Measurements from ENCODE around the gene NOC2L. TPM values are rescaled to one million over a fixed set of nuclear protein-coding genes. Genes with fewer than 3 reads are reported as not detected.
A peak's percentile ranks its signal among the peaks of the same experiment; 100 is the strongest.

The NOC2L gene
- total RNA-seq, 1 experiment from 2014 or later = 130 TPM

- H2BK120ac ChIP-seq (ENCODE audit: low read depth, low read length, poor library complexity, severe bottlenecking) = no peak overlapping the region
- no peak overlapping the region for H3K4me2 ChIP-seq (ENCODE audit: insufficient read depth, insufficient read length, low read length)
- WGBS (ENCODE audit: extremely low coverage, insufficient read length, low lambda C conversion rate) = no CpG with 5 or more reads among the region's 38 CpGs
- H3K9ac ChIP-seq (ENCODE audit: extremely low read depth, insufficient read length, low read length) = no peak overlapping the region
- H4K8ac ChIP-seq (replicated peaks; ENCODE audit: insufficient read length, low read depth, low read length) = no peak overlapping the region
- H2AK5ac ChIP-seq (ENCODE audit: insufficient read length, low read length) = no peak overlapping the region
- H3T11ph ChIP-seq (ENCODE audit: low read length) = no peak overlapping the region
- H2BK20ac ChIP-seq (ENCODE audit: low read depth, low read length, poor library complexity, severe bottlenecking) = no peak overlapping the region
- peaks cover 0 to 4% (median 0%) of the 10 kb centered on the region in 3 experiments; a peak in 3 of 7 replicates for H3K36me3 Mint-ChIP-seq (ENCODE audit: insufficient read depth in 1 of 3, low read depth in 3 of 3)
- H3K4ac ChIP-seq (ENCODE audit: low read depth, low read length) = no peak overlapping the region
- no peak overlapping the region for H4K5ac ChIP-seq (ENCODE audit: insufficient read length, low read depth, low read length)
- H2AFZ ChIP-seq (ENCODE audit: low read length) = no peak overlapping the region
- H3K27ac ChIP-seq (ENCODE audit: insufficient read length, low read depth, low read length) = no peak overlapping the region
- H3K14ac ChIP-seq (ENCODE audit: insufficient read depth, low read length) = no peak overlapping the region
- H3K23me2 ChIP-seq (ENCODE audit: insufficient read length, low read depth, low read length, poor library complexity, severe bottlenecking) = peaks cover 7% of the 10 kb centered on the region
- H2BK5ac ChIP-seq (ENCODE audit: insufficient read length, low read length) = no peak overlapping the region
- H3K9me3 ChIP-seq (ENCODE audit: control insufficient read depth, low read depth, low read length) = no peaks in the 10 kb centered on the region
- no peak overlapping the region for H3K56ac ChIP-seq (ENCODE audit: insufficient read length, low read depth, low read length)
- H3K18ac ChIP-seq (ENCODE audit: insufficient read length, low read depth, low read length) = peak overlapping the region; percentile 1
- H3K4me3 Mint-ChIP-seq = peak overlapping the region in 1 of 2 experiments; percentile 5; a peak in 1 of 5 replicates
- H4K91ac ChIP-seq (ENCODE audit: insufficient read length, low read depth, low read length) = no peak overlapping the region
- H3K4me1 Mint-ChIP-seq = peaks cover 18 to 26% of the 10 kb centered on the region in 2 experiments
- no peaks in the 10 kb centered on the region for H3K4me1 ChIP-seq (ENCODE audit: insufficient read depth, low read length)
- H3K27me3 Mint-ChIP-seq (ENCODE audit: low read depth) = peaks cover 90% of the 10 kb centered on the region
- no peak overlapping the region for H2BK15ac ChIP-seq (ENCODE audit: low read depth, low read length)
- no peak overlapping the region for H3K23ac ChIP-seq (ENCODE audit: insufficient read length, low read depth, low read length)
- no peak overlapping the region for H2BK12ac ChIP-seq (ENCODE audit: insufficient read length, low read depth, low read length)
- peak; percentile 61; the same call in 2 of the 3 replicates for TF ChIP-seq CTCF (conservative IDR thresholded peaks at IDR 0.05)
- H3K9me3 Mint-ChIP-seq = peaks cover 2 to 5% of the 10 kb centered on the region in 2 experiments; a peak in 2 of 5 replicates
- peaks cover 58% of the 10 kb centered on the region for H3K27me3 ChIP-seq (ENCODE audit: insufficient read depth, low read length)
- peak overlapping the region in 1 of 3 experiments; percentile 20; a peak in 1 of 7 replicates for H3K27ac Mint-ChIP-seq
- peaks cover 10% of the 10 kb centered on the region for H4K20me1 ChIP-seq (ENCODE audit: control insufficient read depth, insufficient read depth, insufficient read length)
- peak; percentile 80 for DNase-seq
- H3K79me2 ChIP-seq (ENCODE audit: insufficient read depth, low read length) = no peaks in the 10 kb centered on the region
- H3K79me1 ChIP-seq (ENCODE audit: insufficient read depth, low read depth, low read length, poor library complexity, severe bottlenecking) = no peaks in the 10 kb centered on the region
Observed at GRCh38 chr1:921011-921837, 37.8 kb downstream of the NOC2L start.

All from H9 (cell line).